Heart left ventricle (tissue), 16 donors: ENCODE results near the gene ARPIN. TPM values are rescaled to one million over a fixed set of nuclear protein-coding genes. Genes with fewer than 3 reads are reported as not detected.

Source experiments
- ATAC-seq, 4 donors: fragments of 200-7000 bp; cut with Tn5 transposase; one replicate each; pipeline ENCODE4 v1.9.1; 2020 to 2022; ENCODE audit warnings: moderate library complexity in 4 of 4, mild to moderate bottlenecking in 3 of 4, moderate number of reproducible peaks in 1 of 4
- DNase-seq, 5 donors: peaks; one replicate each; pipeline ENCODE4 v3.0.0-alpha.2; 2020
- H3K27ac ChIP-seq, 12 donors: fragments of 200-600 bp; sonication (generic) in 4 of 12; one replicate each; pipeline versions ENCODE4 v1.5.0 to v1.8.0; 2016 to 2022; ENCODE audit warnings: mild to moderate bottlenecking in 2 of 12
- H3K27me3 ChIP-seq, 9 donors: fragments of 200-600 bp; sonication (generic) in 2 of 9; one replicate each; pipeline versions ENCODE4 v1.5.1 to v1.8.0; 2016 to 2022; ENCODE audit warnings: mild to moderate bottlenecking in 3 of 9
- H3K36me3 ChIP-seq, 9 donors: fragments of 200-600 bp; sonication (generic) in 2 of 9; one replicate each; pipeline versions ENCODE4 v1.5.0 to v1.8.0; 2018 to 2022; ENCODE audit warnings: mild to moderate bottlenecking in 2 of 9
- H3K4me1 ChIP-seq, 12 donors: fragments of 200-600 bp; sonication (generic) in 4 of 12; one replicate each; pipeline versions ENCODE4 v1.5.0 to v1.8.0; 2016 to 2022; ENCODE audit warnings: mild to moderate bottlenecking in 3 of 12
- H3K4me3 ChIP-seq, 12 donors: fragments of 200-600 bp; sonication (generic) in 4 of 12; one replicate each; pipeline versions ENCODE4 v1.5.0 to v1.8.0; 2017 to 2022; ENCODE audit warnings: mild to moderate bottlenecking in 9 of 12, moderate library complexity in 4 of 12
- H3K9me3 ChIP-seq, 12 donors: fragments of 200-600 bp; sonication (generic) in 4 of 12; one replicate each; pipeline versions ENCODE4 v1.5.0 to v1.8.0; 2016 to 2022; ENCODE audit warnings: mild to moderate bottlenecking in 1 of 12
- POLR2A ChIP-seq, 2 donors: fragments of 450-650 bp; IDR thresholded peaks; one replicate each; pipeline ENCODE4 v1.6.1; 2017; ENCODE audit warnings: antibody characterized with exemption in 2 of 2, mild to moderate bottlenecking in 2 of 2, moderate library complexity in 2 of 2
- WGBS, 4 donors: extraction: QIAGEN DNeasy Blood & Tissue Kit in 2 of 4; methylation state at CpG; one replicate each; pipeline versions ENCODE4 v1.1.5 to v1.1.7; 2013 to 2018; 5-methylcytosine and 5-hydroxymethylcytosine counted together
- intact Hi-C, 10 donors: fragments of 100-400 bp; cut with DNase I; formaldehyde crosslinking; loops; one replicate each; pipeline versions ENCODE4 v1.11.1 to v1.14.2; 2022
- polyA plus RNA-seq, 2 donors: library from polyadenylated mRNA; stranded (reverse); fragments of 200-250 nt; gene quantifications; one replicate each; pipeline ENCODE4 v1.2.3, GENCODE V29; 2013
- total RNA-seq, 9 donors: library from RNA; depleted of rRNA in 2 of 9; stranded (reverse); fragments of >200 nt in 2 of 9; fragmentation: NEBNext Ultra II Directional in 3 of 9; extraction: Animal tissue kit (Norgen Biotek cat#: 25700) in 3 of 9; gene quantifications; one replicate each; pipeline versions ENCODE4 v1.1.0 to v1.2.4, GENCODE V29; 2016 to 2023
- TF ChIP-seq, protein P1 (sequence below), 12 donors: fragments of 200-600 bp; sonication (generic) in 4 of 12; IDR thresholded peaks; one replicate each; pipeline versions ENCODE4 v1.5.0 to v1.8.0; 2018 to 2022; ENCODE audit warnings: antibody characterized with exemption in 12 of 12, mild to moderate bottlenecking in 5 of 12
- donor health status: ischemic (EF 13 %, LVEDD 7.1; RV severe dilation, severe dysfunction).
- donor health status: healthy with polysubstance abuse.
- donor health status: DM: no; HTN: yes; CAD: no.
- donor health status: DM: no; HTN: no; CAD: no.
- donor health status: ischemic (EF 25% LVEDD 6.9; RV normal size, moderate dysfunction).
- donor health status: ischemic (EF 25% LVEDD 5.7; RV mildly dilated, moderate dysfunction).
- donor health status: healthy.
- donor health status: DM: yes; HTN: yes; CAD: no.
- donor health status: ischemic (EF 35%, LVEDD 5.7; RV mildly dilated, moderate dysfunction).
- donor health status: nonischemic (EF 11% LVEDD 7.7; RV severe dilation, severe dysfunction).
- donor health status: DM: yes; HTN: yes; CAD: no.
- donor health status: PGD.
- donor health status: ischemic (EF 29% LVEDD 5.4; RV normal size, mild dysfunction).
- donor health status: nonischemic (EF 23%, LVEDD 6.1; RV moderate dilation, normal function).

The ARPIN gene
- total and polyA plus RNA-seq, 11 donors = 7.3 to 15.3 (median 11.5) TPM

DNA sequence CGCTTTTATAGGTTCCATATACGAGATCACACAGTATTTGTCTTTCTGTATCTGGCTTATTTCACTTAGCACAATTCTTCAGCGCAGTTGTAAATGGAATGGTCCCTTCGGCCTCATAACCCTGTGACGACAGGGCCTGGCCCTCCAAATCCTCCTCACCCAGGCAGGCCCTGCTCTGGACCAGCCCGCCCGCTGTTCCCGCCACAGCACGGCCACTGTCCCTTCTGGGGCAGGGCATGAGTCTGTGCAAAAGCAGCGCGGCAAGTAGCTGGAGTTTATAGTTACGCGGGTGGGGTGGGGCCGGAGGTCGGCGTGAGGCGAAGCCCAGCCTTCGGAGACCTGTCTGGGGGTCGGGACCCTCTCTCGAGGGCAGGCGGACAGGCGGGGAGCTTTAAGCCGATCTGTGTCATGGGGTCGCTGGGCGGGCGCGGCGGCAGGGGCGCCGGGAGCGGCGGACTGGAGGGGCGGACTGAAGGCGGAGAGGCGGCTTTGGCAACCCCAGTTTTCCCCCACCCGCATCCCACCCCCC lies 543 bp downstream of the ARPIN start:
- DNase-seq (peak; percentile 27 to 70 (median 48)), ATAC-seq (peak; percentile 40 to 92 (median 82))
- WGBS, 4 donors = 2 to 4% (median 3%) methylated on average over 9 to 36 of the region's 36 CpGs
- Histone ChIP-seq H3K36me3 (peaks cover 0 to 33% (median 11%) of the 10 kb centered on the region in 9 donors), H3K27ac (peak overlapping the region in 11 of 12 donors; percentile 41 to 90 (median 77)), H3K27me3 (no peaks in the 10 kb centered on the region), H3K9me3 (no peaks in the 10 kb centered on the region), H3K4me1 (peaks cover 0 to 26% (median 13%) of the 10 kb centered on the region in 12 donors), H3K4me3 (peak overlapping the region; percentile 65 to 99 (median 84))
- TF ChIP-seq POLR2A (IDR thresholded peaks at IDR 0.05) = no peak
- TF ChIP-seq, protein P1, sequence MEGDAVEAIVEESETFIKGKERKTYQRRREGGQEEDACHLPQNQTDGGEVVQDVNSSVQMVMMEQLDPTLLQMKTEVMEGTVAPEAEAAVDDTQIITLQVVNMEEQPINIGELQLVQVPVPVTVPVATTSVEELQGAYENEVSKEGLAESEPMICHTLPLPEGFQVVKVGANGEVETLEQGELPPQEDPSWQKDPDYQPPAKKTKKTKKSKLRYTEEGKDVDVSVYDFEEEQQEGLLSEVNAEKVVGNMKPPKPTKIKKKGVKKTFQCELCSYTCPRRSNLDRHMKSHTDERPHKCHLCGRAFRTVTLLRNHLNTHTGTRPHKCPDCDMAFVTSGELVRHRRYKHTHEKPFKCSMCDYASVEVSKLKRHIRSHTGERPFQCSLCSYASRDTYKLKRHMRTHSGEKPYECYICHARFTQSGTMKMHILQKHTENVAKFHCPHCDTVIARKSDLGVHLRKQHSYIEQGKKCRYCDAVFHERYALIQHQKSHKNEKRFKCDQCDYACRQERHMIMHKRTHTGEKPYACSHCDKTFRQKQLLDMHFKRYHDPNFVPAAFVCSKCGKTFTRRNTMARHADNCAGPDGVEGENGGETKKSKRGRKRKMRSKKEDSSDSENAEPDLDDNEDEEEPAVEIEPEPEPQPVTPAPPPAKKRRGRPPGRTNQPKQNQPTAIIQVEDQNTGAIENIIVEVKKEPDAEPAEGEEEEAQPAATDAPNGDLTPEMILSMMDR (IDR thresholded peaks at IDR 0.05) = no peak
- intact Hi-C loops = loop anchor here in 6 of 10 donors (5.0 to 10.0 kb wide), 4 partner anchors 63 to 160 kb away; partner anchors contain the start of gene ZNF710 (in 2 of the 6)

DNA sequence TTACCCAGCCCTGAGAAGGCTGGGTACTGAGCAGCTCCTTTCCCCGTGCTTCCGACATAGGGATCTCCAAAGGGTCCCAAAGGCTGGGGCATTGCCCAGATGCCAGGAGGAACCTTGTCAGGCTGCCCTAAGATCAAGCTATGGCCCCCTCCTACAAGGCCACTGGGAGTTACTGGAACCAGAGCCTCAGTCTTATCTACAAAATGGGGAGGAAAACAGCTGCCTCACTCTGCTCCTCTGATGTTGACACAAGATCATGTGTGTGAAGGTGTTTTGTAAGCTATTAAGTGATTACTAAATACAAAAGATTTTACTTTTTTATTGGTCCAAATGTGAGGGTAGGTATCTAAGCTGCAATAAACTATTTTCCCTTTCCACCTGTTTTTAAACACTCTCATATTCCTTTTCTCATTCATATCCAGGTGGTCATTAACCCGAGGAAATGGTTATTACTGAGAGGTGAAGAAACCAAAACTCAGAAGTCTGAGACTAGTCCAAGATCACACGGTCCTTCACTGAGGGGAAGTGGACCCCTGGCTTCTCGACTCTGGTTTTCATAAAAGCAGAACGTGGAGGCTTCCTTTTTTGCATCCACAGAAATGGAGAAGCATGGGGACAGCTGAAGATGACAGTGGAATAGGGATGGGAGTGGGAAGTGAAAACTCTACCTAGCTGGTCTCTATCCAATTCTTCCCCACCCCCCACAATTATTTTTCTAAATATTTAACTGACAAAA lies 1.7 kb downstream of the ARPIN start:
- H3K36me3 ChIP-seq = peaks cover 0 to 42% (median 22%) of the 10 kb centered on the region in 9 donors
- H3K4me3 ChIP-seq = peak overlapping the region in 2 of 12 donors; percentile 84 to 99
- peak overlapping the region in 1 of 12 donors; percentile 67 for H3K27ac ChIP-seq
- no peaks in the 10 kb centered on the region for H3K27me3 ChIP-seq
- TF ChIP-seq, protein P1 (IDR thresholded peaks at IDR 0.05) = no peak
- no peak for TF ChIP-seq POLR2A (IDR thresholded peaks at IDR 0.05)
- H3K9me3 ChIP-seq = no peaks in the 10 kb centered on the region
- DNase-seq (no peak), ATAC-seq (peak in 1 of 4 donors; percentile 64)
- H3K4me1 ChIP-seq = peaks cover 0 to 26% (median 13%) of the 10 kb centered on the region in 12 donors
- WGBS, 4 donors = 82 to 89% (median 85%) methylated on average over 6 of the region's 6 CpGs
- intact Hi-C loops = loop anchor here in 6 of 10 donors (5.0 to 10.0 kb wide), 4 partner anchors 64 to 161 kb away; partner anchors contain the start of gene ZNF710 (in 2 of the 6)

DNA sequence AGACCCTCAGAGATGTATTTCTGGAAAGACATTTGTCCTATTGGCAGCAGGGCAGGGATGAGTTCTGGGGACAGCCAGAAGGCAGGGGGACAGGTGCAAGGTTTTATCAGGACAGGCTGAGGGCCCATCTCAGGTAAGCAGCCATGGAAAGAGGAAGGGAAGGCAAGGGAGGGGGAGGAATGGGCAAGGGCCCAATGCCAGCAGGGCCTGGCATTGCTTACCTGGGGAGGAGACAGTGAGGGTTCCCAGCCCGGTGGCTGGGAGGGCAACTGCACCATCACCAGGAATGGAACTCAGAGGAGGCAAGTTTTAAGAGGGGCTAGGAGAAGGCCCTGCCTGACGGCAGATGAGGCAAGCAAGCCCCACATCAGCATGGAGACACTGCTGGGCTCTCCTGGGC lies 3.1 kb downstream of the ARPIN start:
- H3K4me1 ChIP-seq = peaks cover 0 to 26% (median 13%) of the 10 kb centered on the region in 12 donors
- no peak for TF ChIP-seq POLR2A (IDR thresholded peaks at IDR 0.05)
- TF ChIP-seq, protein P1 (IDR thresholded peaks at IDR 0.05) = no peak
- WGBS, 4 donors = 44 to 89% (median 59%) methylated on average over 1 to 2 of the region's 2 CpGs
- no peak overlapping the region for H3K27ac ChIP-seq
- H3K9me3 ChIP-seq = no peaks in the 10 kb centered on the region
- ATAC-seq (no peak), DNase-seq (no peak)
- intact Hi-C loops = loop anchor here in 6 of 10 donors (5.0 to 10.0 kb wide), 4 partner anchors 65 to 163 kb away; partner anchors contain the start of gene ZNF710 (in 2 of the 6)
- H3K4me3 ChIP-seq = no peak overlapping the region
- H3K27me3 ChIP-seq = no peaks in the 10 kb centered on the region
- peaks cover 0 to 51% (median 25%) of the 10 kb centered on the region in 9 donors for H3K36me3 ChIP-seq

- H3K27ac ChIP-seq = no peak overlapping the region
- DNase-seq (no peak), ATAC-seq (no peak)
- WGBS, 4 donors = 92 to 95% (median 93%) methylated on average over 16 of the region's 16 CpGs
- H3K4me3 ChIP-seq = no peak overlapping the region
- no peaks in the 10 kb centered on the region for H3K9me3 ChIP-seq
- no peak for TF ChIP-seq POLR2A (IDR thresholded peaks at IDR 0.05)
- TF ChIP-seq, protein P1 (IDR thresholded peaks at IDR 0.05) = no peak
- H3K36me3 ChIP-seq = peaks cover 0 to 65% (median 39%) of the 10 kb centered on the region in 9 donors
- intact Hi-C loops = no loop called here
- H3K4me1 ChIP-seq = peaks cover 0 to 23% (median 11%) of the 10 kb centered on the region in 12 donors
- no peaks in the 10 kb centered on the region for H3K27me3 ChIP-seq
These were observed 4.5 kb downstream of the ARPIN start for GRCh38 chr15:89908226-89908625.
